Ascending aorta (tissue), 2 donors: ENCODE data around the gene MRPS31. TPM values are rescaled to one million over a fixed set of nuclear protein-coding genes. Genes with fewer than 3 reads are reported as not detected.
A peak's percentile ranks its signal among the peaks of the same experiment; 100 is the strongest.

ENCODE experiments used
- DNase-seq, 2 donors: peaks; one replicate each; pipeline ENCODE4 v3.0.0-alpha.2; 2019; ENCODE audit warnings: low spot score in 2 of 2
- H3K27ac ChIP-seq, 2 donors: fragments of 200-600 bp; sonication (generic); one replicate each; pipeline ENCODE4 v1.5.1; 2016 to 2017; ENCODE audit warnings: mild to moderate bottlenecking in 1 of 2
- H3K27me3 ChIP-seq: fragments of 200-600 bp; sonication (generic); one replicate; pipeline ENCODE4 v1.5.1; 2017
- H3K36me3 ChIP-seq, 2 donors: fragments of 200-600 bp; sonication (generic); one replicate each; pipeline ENCODE4 v1.5.1; 2016
- H3K4me1 ChIP-seq, 2 donors: fragments of 200-600 bp; sonication (generic); one replicate each; pipeline ENCODE4 v1.5.1; 2016 to 2017; ENCODE audit warnings: mild to moderate bottlenecking in 1 of 2
- H3K4me3 ChIP-seq, 2 donors: fragments of 200-600 bp; sonication (generic); one replicate each; pipeline ENCODE4 v1.5.1; 2016 to 2017; ENCODE audit warnings: mild to moderate bottlenecking in 1 of 2
- H3K9me3 ChIP-seq, 2 donors: fragments of 200-600 bp; sonication (generic); one replicate each; pipeline ENCODE4 v1.5.1; 2016
- intact Hi-C: fragments of 100-400 bp; cut with DNase I; formaldehyde crosslinking; loops from one replicate; pipeline ENCODE4 v1.15.1; 2023
- total RNA-seq: library from RNA; depleted of rRNA; stranded (reverse); fragments of >200 nt; gene quantifications from one replicate; pipeline ENCODE4 v1.1.0, GENCODE V29; 2016
- TF ChIP-seq, protein P1 (sequence below), 3 experiments: fragments of 200-600 bp in 2 of 3; fragments of 450-650 bp in 1 of 3; sonication (generic) in 2 of 3; IDR thresholded peaks; one replicate each; pipeline ENCODE4 v1.5.1; 2016 to 2019; ENCODE audit warnings: antibody characterized with exemption in 3 of 3, mild to moderate bottlenecking in 1 of 3, moderate library complexity in 1 of 3

MRPS31 gene
- 22.8 TPM for total RNA-seq

DNA sequence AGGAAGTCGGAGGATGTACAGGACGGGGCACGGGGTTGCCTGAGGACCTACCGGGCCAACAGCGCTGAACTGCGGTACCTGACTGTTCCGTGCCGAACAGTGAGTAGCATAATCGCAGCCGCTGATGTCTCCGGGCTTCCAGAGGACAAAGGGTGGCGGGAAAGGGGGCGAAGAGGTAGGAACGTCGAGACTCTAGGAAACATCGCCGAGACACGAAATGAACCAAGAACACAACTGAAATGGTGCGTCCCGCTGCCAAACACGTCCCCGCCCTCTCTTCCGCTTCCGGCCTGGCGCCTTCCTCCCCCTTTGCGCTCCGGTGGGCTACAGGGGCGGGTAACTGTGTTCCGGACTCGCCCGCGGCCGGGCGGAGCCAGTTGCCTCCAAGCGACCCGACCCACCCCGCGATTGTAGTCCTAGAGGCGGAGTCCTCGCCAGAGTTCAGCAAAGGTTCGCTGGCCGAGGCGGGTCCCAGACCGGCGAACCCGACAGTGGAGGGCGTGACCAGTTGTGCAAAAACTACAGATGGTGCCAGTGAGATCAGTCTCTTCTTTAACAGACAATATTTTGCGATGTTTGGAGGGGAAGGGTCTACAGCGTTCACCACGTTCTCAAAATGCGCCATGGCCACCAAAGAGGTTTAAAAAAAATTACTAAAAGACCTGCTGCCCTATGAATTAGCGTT is at the start of gene MRPS31:
TSS of gene MRPS31 (minus strand) at position 257 of the 685 bp plus-strand sequence. CDS start at position 203, 54 bp downstream.
- peak within 1 kb of the TSS; percentile 71 to 83 for H3K27ac ChIP-seq
- peaks cover 0 to 5% of the 10 kb centered on the region in 2 donors for H3K36me3 ChIP-seq
- TF ChIP-seq, protein P1, sequence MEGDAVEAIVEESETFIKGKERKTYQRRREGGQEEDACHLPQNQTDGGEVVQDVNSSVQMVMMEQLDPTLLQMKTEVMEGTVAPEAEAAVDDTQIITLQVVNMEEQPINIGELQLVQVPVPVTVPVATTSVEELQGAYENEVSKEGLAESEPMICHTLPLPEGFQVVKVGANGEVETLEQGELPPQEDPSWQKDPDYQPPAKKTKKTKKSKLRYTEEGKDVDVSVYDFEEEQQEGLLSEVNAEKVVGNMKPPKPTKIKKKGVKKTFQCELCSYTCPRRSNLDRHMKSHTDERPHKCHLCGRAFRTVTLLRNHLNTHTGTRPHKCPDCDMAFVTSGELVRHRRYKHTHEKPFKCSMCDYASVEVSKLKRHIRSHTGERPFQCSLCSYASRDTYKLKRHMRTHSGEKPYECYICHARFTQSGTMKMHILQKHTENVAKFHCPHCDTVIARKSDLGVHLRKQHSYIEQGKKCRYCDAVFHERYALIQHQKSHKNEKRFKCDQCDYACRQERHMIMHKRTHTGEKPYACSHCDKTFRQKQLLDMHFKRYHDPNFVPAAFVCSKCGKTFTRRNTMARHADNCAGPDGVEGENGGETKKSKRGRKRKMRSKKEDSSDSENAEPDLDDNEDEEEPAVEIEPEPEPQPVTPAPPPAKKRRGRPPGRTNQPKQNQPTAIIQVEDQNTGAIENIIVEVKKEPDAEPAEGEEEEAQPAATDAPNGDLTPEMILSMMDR (IDR thresholded peaks at IDR 0.05) = peak in 1 of 3 experiments; percentile 2
- H3K27me3 ChIP-seq = no peaks in the 10 kb centered on the region
- intact Hi-C loops = loop anchor here (1.0 to 10.0 kb wide), 8 partner anchors 18 to 1736 kb away; partner anchors contain the start of genes DGKH, KBTBD7, MTRF1 and NHLRC3
- no peaks in the 10 kb centered on the region for H3K9me3 ChIP-seq
- H3K4me3 ChIP-seq = peak within 1 kb of the TSS; percentile 59 to 75
- peak; percentile 81 to 97 for DNase-seq
- H3K4me1 ChIP-seq = peaks cover 0 to 6% of the 10 kb centered on the region in 2 donors

DNA sequence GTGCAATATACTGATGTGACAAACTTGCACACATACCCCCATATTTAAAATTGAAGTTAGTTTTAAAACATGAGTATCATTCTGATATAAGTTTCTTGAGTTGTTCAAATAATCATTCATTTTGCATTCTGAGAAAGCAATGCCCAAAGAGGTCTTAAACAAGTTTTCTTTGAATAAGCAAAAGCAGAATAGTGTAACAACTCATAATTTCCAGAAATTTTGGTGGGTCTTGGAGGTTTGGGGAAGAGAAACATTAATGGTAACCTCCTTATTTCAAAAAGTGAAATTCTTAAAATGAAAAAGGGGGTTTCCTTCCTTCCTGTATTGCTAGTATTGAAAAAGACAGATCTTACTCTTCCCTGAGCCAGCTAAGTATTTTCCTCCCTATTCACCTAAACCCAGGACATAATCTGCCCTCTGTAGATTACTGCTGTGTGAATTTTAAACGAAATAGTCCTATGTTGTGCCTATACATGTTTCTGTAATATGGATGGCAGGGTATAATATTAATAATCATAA is 48.9 kb upstream of the MRPS31 start:
- no peak for DNase-seq
- H3K27ac ChIP-seq = no peak overlapping the region
- no peaks in the 10 kb centered on the region for H3K4me1 ChIP-seq
- no peak overlapping the region for H3K4me3 ChIP-seq
- no peaks in the 10 kb centered on the region for H3K27me3 ChIP-seq
- peaks cover 6 to 20% of the 10 kb centered on the region in 2 donors for H3K9me3 ChIP-seq
- intact Hi-C loops = no loop called here
- peaks cover 0 to 5% of the 10 kb centered on the region in 2 donors for H3K36me3 ChIP-seq
- TF ChIP-seq, protein P1 (IDR thresholded peaks at IDR 0.05) = no peak

DNA sequence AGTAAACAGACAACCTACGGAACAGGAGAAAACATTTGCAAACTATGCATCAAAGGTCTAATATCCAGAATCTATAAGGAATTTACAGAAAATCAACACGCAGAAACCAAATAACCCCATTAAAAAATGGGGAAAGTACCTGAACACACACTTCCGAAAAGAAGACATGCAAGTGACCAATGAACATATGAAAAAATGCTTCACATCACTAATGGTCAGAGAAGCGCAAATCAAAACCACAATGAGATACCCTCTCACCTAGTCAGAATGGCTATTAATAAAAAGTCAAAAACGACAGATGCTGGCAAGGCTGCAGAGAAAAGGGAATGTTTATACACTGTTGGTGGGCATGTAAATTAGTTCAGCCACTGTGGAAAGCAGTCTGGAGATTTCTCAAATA is 47.9 kb upstream of the MRPS31 start:
- H3K9me3 ChIP-seq = peaks cover 6 to 26% of the 10 kb centered on the region in 2 donors
- H3K36me3 ChIP-seq = peaks cover 0 to 11% of the 10 kb centered on the region in 2 donors
- TF ChIP-seq, protein P1 (IDR thresholded peaks at IDR 0.05) = no peak
- H3K4me3 ChIP-seq = no peak overlapping the region
- no peaks in the 10 kb centered on the region for H3K27me3 ChIP-seq
- H3K27ac ChIP-seq = no peak overlapping the region
- no peaks in the 10 kb centered on the region for H3K4me1 ChIP-seq
- no peak for DNase-seq
- intact Hi-C loops = no loop called here

DNA sequence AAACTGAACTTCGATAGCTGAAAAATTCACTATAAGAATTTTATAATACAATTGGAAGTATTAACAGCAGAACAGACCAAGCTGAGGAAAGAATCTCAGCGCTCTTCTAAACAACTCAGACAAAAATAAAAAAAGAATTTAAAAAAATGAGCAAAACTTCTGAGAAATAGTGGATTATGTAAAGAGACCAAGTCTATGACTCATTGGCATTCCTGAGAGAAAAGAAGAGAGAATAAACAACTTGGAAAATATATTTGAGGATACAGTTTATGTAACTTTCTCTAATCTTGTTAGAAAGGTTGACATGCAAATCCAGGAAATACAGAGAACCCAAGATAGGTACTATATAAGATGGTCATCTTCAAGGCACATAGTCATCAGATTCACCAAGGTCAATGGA is 43.8 kb upstream of the MRPS31 start:
- Histone ChIP-seq H3K9me3 (peaks cover 6 to 26% of the 10 kb centered on the region in 2 donors), H3K36me3 (peaks cover 0 to 42% of the 10 kb centered on the region in 2 donors), H3K4me3 (no peak overlapping the region), H3K4me1 (no peaks in the 10 kb centered on the region), H3K27me3 (no peaks in the 10 kb centered on the region), H3K27ac (no peak overlapping the region)
- TF ChIP-seq, protein P1 (IDR thresholded peaks at IDR 0.05) = no peak
- intact Hi-C loops = no loop called here
- DNase-seq = no peak

DNA sequence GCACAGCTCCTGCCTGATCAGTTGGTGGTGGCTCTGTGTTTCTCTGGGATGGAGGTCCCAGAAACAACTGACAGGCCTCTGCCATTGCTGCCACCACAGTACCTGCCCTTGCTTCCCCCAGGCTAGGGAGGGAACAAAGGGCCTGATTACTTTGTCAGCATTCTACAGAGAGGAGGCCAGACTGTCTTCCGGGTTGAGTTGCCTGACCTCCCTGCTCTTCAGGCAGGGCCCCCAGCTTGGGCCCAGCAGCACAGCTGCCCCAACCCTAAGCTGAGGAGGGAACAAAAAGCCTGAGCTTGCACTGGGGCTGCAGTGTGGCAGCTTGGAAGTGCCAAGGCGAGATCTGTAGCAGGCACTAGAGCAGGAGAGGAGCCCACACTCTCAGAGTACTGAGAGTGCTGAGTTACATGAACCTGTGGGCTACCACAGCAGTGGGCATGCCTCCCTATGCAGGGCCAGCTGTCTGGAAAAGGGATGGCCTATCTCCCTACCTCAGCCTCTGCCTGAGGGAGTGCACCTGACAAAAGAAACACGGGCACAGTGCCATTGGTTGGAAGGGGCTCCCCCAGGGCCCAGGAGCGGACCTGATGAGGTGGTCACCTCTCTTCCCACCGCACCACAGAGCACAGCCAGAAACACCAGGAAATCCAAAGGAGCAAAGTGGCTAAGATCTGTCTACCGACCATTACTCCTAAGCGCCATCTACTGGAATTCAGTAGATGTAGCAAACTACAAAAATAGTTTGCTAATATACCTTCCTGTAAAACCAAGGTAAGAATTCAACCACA is 42.9 kb upstream of the MRPS31 start:
- Histone ChIP-seq H3K9me3 (peaks cover 6 to 26% of the 10 kb centered on the region in 2 donors), H3K36me3 (peaks cover 0 to 49% of the 10 kb centered on the region in 2 donors), H3K4me1 (no peaks in the 10 kb centered on the region), H3K4me3 (no peak overlapping the region), H3K27me3 (no peaks in the 10 kb centered on the region), H3K27ac (no peak overlapping the region)
- intact Hi-C loops = no loop called here
- DNase-seq = no peak
- TF ChIP-seq, protein P1 (IDR thresholded peaks at IDR 0.05) = peak in 1 of 3 experiments; percentile 23
